Type B pancreatic cell (in vitro differentiated cells): ENCODE results near the gene SPRR4. TPM values are rescaled to one million over a fixed set of nuclear protein-coding genes. Genes with fewer than 3 reads are reported as not detected.

ENCODE experiments used
- DNase-seq: peaks from one replicate; pipeline ENCODE4 v3.0.0; 2021; ENCODE audit warnings: mixed read lengths; ENCODE audit not compliant: unreplicated experiment; ENCODE audit errors: extremely low spot score
- H3K27ac Mint-ChIP-seq: 2 replicates; pipeline ENCODE4 v1.8.0; 2021; ENCODE audit warnings: mild to moderate bottlenecking, mixed read lengths
- H3K27me3 Mint-ChIP-seq: 2 replicates; pipeline ENCODE4 v1.8.0; 2021; ENCODE audit warnings: mixed read lengths
- H3K36me3 Mint-ChIP-seq: 2 replicates; pipeline ENCODE4 v1.8.0; 2021; ENCODE audit warnings: mixed read lengths
- H3K4me1 Mint-ChIP-seq: one replicate; pipeline ENCODE4 v1.8.0; 2021; ENCODE audit warnings: mixed read lengths; ENCODE audit not compliant: unreplicated experiment
- H3K4me3 Mint-ChIP-seq: 2 replicates; pipeline ENCODE4 v1.8.0; 2021; ENCODE audit warnings: mild to moderate bottlenecking, mixed read lengths
- H3K9me3 Mint-ChIP-seq: 2 replicates; pipeline ENCODE4 v1.8.0; 2021; ENCODE audit warnings: mixed read lengths
- total RNA-seq: library from RNA; stranded (reverse); gene quantifications from 2 replicates; pipeline ENCODE4 v1.2.1, GENCODE V29; 2021; ENCODE audit warnings: low replicate concordance
- TF ChIP-seq, protein P1 (sequence below): fragments of 200-600 bp; sonication (generic); conservative IDR thresholded peaks from 2 replicates; pipeline ENCODE4 v1.5.0; 2021; ENCODE audit warnings: antibody characterized with exemption, mild to moderate bottlenecking

SPRR4 gene
- total RNA-seq, 1 donor from 2014 or later, result not detected

DNA sequence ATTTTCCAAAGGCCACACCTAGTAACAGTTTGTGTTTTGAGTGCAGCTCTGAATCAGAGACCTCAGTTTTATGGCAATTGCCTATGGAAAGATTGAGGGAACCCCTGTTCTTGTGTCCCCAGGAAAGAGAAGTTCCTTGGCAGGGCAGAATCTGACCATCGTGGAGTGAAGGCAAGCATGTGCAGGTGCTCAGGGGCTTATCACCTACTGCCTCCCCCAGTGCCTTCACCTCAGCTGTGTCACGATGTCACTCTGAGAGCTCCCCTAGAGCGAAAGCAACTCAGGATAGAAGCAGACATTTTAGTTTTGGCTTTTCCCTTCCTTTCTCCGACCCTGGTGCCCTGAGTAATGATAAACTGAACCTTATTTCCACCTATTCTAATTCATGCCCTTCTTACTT, 11.6 kb downstream of the SPRR4 start:
- H3K4me3 Mint-ChIP-seq, result no peak overlapping the region
- TF ChIP-seq, protein P1, sequence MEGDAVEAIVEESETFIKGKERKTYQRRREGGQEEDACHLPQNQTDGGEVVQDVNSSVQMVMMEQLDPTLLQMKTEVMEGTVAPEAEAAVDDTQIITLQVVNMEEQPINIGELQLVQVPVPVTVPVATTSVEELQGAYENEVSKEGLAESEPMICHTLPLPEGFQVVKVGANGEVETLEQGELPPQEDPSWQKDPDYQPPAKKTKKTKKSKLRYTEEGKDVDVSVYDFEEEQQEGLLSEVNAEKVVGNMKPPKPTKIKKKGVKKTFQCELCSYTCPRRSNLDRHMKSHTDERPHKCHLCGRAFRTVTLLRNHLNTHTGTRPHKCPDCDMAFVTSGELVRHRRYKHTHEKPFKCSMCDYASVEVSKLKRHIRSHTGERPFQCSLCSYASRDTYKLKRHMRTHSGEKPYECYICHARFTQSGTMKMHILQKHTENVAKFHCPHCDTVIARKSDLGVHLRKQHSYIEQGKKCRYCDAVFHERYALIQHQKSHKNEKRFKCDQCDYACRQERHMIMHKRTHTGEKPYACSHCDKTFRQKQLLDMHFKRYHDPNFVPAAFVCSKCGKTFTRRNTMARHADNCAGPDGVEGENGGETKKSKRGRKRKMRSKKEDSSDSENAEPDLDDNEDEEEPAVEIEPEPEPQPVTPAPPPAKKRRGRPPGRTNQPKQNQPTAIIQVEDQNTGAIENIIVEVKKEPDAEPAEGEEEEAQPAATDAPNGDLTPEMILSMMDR, result no peak
- no peak for DNase-seq
- H3K27me3 Mint-ChIP-seq, result no peaks in the 10 kb centered on the region
- no peaks in the 10 kb centered on the region for H3K36me3 Mint-ChIP-seq
- no peaks in the 10 kb centered on the region for H3K4me1 Mint-ChIP-seq
- H3K9me3 Mint-ChIP-seq, result no peaks in the 10 kb centered on the region
- no peak overlapping the region for H3K27ac Mint-ChIP-seq

DNA sequence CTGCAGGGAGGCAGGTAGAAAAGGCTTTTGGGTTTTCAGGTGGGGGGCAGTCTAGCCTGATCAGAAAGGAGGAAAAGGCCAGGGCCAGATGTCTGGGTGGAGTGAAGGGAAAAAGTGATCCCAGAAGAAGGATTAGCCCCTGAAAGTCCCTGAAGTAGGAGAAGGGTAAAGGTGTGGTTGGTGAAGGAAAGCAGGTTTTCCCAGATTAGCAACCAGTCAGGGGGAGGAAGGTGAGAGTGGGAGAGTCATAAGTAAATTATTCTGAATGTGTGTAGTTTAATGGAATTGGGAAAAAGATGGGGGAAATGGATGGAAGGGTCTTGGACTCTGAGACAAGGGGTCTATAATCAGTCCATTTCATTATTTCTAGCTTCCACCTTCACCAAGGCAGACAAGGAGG, 12.8 kb downstream of the SPRR4 start:
- Mint-ChIP-seq H3K27ac (no peak overlapping the region), H3K4me3 (no peak overlapping the region), H3K36me3 (no peaks in the 10 kb centered on the region), H3K9me3 (no peaks in the 10 kb centered on the region), H3K4me1 (no peaks in the 10 kb centered on the region), H3K27me3 (no peaks in the 10 kb centered on the region)
- no peak for DNase-seq
- TF ChIP-seq, protein P1, result no peak

DNA sequence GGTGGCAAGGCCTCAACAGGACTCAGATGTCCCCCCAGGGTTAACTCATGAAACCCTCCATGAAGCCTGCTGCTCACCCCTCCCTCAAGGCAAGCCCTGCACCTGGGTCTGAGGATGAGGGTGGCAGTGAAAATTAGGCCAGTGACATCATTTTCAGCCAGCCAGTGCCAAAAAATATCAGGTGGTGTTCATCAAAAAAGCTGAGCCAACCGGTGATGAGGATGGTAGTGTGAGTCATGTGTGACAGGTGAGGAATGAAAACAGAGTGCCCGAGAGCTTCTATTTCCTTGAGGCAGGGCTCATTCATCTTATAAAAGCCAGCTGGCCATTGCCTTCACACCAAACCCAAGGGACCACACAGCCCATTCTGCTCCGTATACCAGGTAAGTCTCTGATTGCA, 13.3 kb downstream of the SPRR4 start, which contains the start of gene SPRR1A:
TSS of gene SPRR1A (plus strand) at position 339 of the 400 bp plus-strand sequence. CDS start 1,150 bp downstream, outside the sequence.
- no peaks in the 10 kb centered on the region for H3K36me3 Mint-ChIP-seq
- no peaks in the 10 kb centered on the region for H3K9me3 Mint-ChIP-seq
- H3K4me1 Mint-ChIP-seq, result no peaks in the 10 kb centered on the region
- H3K27me3 Mint-ChIP-seq, result no peaks in the 10 kb centered on the region
- TF ChIP-seq, protein P1, result no peak
- H3K27ac Mint-ChIP-seq, result no peak within 1 kb of the TSS
- H3K4me3 Mint-ChIP-seq, result peak within 1 kb of the TSS; percentile 27
- no peak for DNase-seq

DNA sequence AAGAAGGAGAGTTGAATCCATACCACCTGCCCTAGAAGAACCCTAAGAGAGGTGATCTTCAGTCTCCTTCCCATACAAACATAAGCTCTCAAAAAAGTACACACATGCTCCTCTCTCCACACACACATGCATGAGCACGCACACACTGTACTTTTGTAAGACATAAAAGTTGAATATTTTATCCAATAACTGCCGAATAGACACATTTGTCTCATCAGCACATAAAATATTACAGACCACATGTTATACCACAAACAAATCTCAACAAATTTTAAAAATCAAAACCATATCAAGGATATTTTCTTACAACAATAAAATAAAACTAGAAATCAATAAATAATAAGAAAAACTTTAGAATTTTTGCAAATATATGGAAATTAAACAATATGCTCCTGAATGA, 16.1 kb downstream of the SPRR4 start:
- Mint-ChIP-seq H3K27ac (no peak overlapping the region), H3K4me3 (no peak overlapping the region), H3K9me3 (no peaks in the 10 kb centered on the region), H3K4me1 (no peaks in the 10 kb centered on the region), H3K36me3 (no peaks in the 10 kb centered on the region), H3K27me3 (no peaks in the 10 kb centered on the region)
- TF ChIP-seq, protein P1, result no peak
- DNase-seq, result no peak

DNA sequence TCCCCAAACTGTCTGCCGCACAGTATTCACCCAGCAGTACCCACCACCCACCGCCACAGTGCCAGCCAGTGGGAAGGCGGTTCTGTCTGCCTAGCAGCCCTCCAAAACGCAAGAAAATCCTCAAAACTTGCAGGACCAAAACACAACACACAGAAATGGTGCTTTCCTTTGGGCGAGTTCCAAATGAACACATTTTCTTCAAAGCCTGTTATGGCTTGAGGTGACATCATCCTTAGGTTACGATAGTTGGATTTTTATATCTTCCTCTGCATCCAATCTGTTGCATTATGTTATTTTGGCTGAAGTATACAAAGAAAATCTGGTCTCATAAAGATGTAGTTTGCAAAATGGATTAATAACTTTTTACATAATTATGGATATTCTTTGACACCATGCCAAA, 22.7 kb downstream of the SPRR4 start:
- H3K4me1 Mint-ChIP-seq, result no peaks in the 10 kb centered on the region
- H3K27ac Mint-ChIP-seq, result no peak overlapping the region
- DNase-seq, result no peak
- H3K27me3 Mint-ChIP-seq, result no peaks in the 10 kb centered on the region
- TF ChIP-seq, protein P1, result no peak
- no peaks in the 10 kb centered on the region for H3K36me3 Mint-ChIP-seq
- no peaks in the 10 kb centered on the region for H3K9me3 Mint-ChIP-seq
- no peak overlapping the region for H3K4me3 Mint-ChIP-seq

DNA sequence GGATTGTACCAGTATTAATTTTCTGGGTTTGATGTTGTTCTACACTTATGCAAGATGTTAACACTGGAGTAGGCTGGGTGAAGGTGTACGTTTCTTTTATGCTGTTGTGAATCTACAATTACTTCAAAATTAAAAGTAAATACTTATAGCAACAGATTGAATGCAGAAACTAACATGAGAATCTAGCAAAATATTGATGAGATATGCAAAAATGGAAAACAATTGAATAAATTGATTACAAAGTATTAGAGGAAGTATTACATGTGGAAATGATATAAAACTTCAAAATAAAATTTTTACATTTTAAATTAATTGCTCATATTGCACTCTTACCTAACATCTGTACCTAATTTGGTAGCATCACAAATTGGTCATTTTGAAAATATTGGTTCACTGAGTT, 25.4 kb downstream of the SPRR4 start:
- TF ChIP-seq, protein P1, result no peak
- H3K9me3 Mint-ChIP-seq, result no peaks in the 10 kb centered on the region
- H3K4me1 Mint-ChIP-seq, result no peaks in the 10 kb centered on the region
- DNase-seq, result no peak
- H3K27ac Mint-ChIP-seq, result no peak overlapping the region
- H3K27me3 Mint-ChIP-seq, result no peaks in the 10 kb centered on the region
- H3K36me3 Mint-ChIP-seq, result no peaks in the 10 kb centered on the region
- H3K4me3 Mint-ChIP-seq, result no peak overlapping the region
